SK-N-SH (cell line): ENCODE measurements around the gene NOS1. TPM values are rescaled to one million over a fixed set of nuclear protein-coding genes. Genes with fewer than 3 reads are reported as not detected.

Source experiments
- CTCF ChIA-PET: fragments of 300-600, 350-600 bp; formaldehyde crosslinking; extraction: SDS; loops from one replicate; lab custom pipeline; 2021; lab: Yijun Ruan, JAX
- POLR2A ChIA-PET: fragments of 350-600 bp; sonication (Branson Sonifier 250); formaldehyde crosslinking; extraction: SDS; loops from one replicate; lab custom pipeline; 2020; ENCODE audit warnings: antibody characterized with exemption, inconsistent platforms; lab: Yijun Ruan, JAX
- DNase-seq: peaks from one replicate; pipeline ENCODE4 v3.0.0; 2012
- H2AFZ ChIP-seq: fragments of 200-600 bp; sonication (generic); 2 replicates; pipeline ENCODE4 v1.8.1; 2016; ENCODE audit warnings: antibody characterized with exemption, mild to moderate bottlenecking, low read depth
- H3F3A ChIP-seq: fragments of 200-600 bp; sonication (generic); replicated peaks from 2 replicates; pipeline ENCODE3; 2016; ENCODE audit warnings: antibody characterized with exemption, mild to moderate bottlenecking; ENCODE audit not compliant: insufficient read depth
- H3K27ac ChIP-seq, 2 experiments: fragments of 200-500 bp in 1 of 2; fragments of 200-600 bp in 1 of 2; sonication (Bioruptor generic) in 1 of 2; sonication (generic), shearing (Covaris generic) in 1 of 2; 2 replicates each; pipeline versions ENCODE4 v1.5.1 to v1.6.1; 2014 to 2016; ENCODE audit warnings: low read depth in 2 of 2, inconsistent platforms in 1 of 2, low read length in 1 of 2, mild to moderate bottlenecking in 1 of 2, mixed read lengths in 1 of 2
- H3K27me3 ChIP-seq: fragments of 200-600 bp; sonication (generic), shearing (Covaris generic); 2 replicates; pipeline ENCODE4 v1.6.1; 2016; ENCODE audit warnings: mixed run types; ENCODE audit not compliant: insufficient read depth
- H3K36me3 ChIP-seq, 2 experiments: fragments of 200-500 bp in 1 of 2; fragments of 200-600 bp in 1 of 2; sonication (Bioruptor generic) in 1 of 2; sonication (generic) in 1 of 2; replicated peaks in 1 of 2; 2 replicates each; pipeline versions ENCODE3 to v1.5.1; 2014 to 2016; ENCODE audit warnings: low read length in 1 of 2, mild to moderate bottlenecking in 1 of 2; ENCODE audit not compliant: insufficient read depth in 2 of 2, control insufficient read depth in 1 of 2
- H3K4me1 ChIP-seq, 2 experiments: fragments of 200-500 bp in 1 of 2; fragments of 200-600 bp in 1 of 2; sonication (Bioruptor generic) in 1 of 2; sonication (generic), shearing (Covaris generic) in 1 of 2; 2 replicates each; pipeline versions ENCODE4 v1.5.1 to v1.6.1; 2014 to 2016; ENCODE audit warnings: low read depth in 1 of 2, low read length in 1 of 2, mixed run types in 1 of 2; ENCODE audit not compliant: insufficient read depth in 2 of 2, control insufficient read depth in 1 of 2
- H3K4me2 ChIP-seq: fragments of 200-600 bp; sonication (generic), shearing (Covaris generic); 2 replicates; pipeline ENCODE4 v1.6.1; 2017; ENCODE audit warnings: mixed run types
- H3K4me3 ChIP-seq, 2 experiments: fragments of 200-500 bp in 1 of 2; fragments of 200-600 bp in 1 of 2; sonication (Bioruptor generic) in 1 of 2; sonication (generic), shearing (Covaris generic) in 1 of 2; 2 replicates each; pipeline versions ENCODE4 v1.5.1 to v1.8.1; 2014 to 2016; ENCODE audit warnings: low read depth in 2 of 2, inconsistent platforms in 1 of 2, low read length in 1 of 2, mild to moderate bottlenecking in 1 of 2, mixed read lengths in 1 of 2, moderate library complexity in 1 of 2
- H3K79me2 ChIP-seq: fragments of 200-600 bp; sonication (generic); 2 replicates; pipeline ENCODE4 v1.8.1; 2017; ENCODE audit warnings: mild to moderate bottlenecking; ENCODE audit not compliant: insufficient read depth
- H3K9ac ChIP-seq: fragments of 200-600 bp; sonication (generic); 2 replicates; pipeline ENCODE4 v1.6.1; 2017; ENCODE audit warnings: mixed run types
- H3K9me2 ChIP-seq: fragments of 200-600 bp; sonication (generic); 2 replicates; pipeline ENCODE4 v1.6.1; 2017; ENCODE audit warnings: mixed run types
- H3K9me3 ChIP-seq: fragments of 200-600 bp; sonication (generic); 2 replicates; pipeline ENCODE4 v1.6.1; 2017; ENCODE audit warnings: mixed run types, mild to moderate bottlenecking, moderate library complexity
- H4K20me1 ChIP-seq: fragments of 200-600 bp; sonication (generic); 2 replicates; pipeline ENCODE4 v1.6.1; 2017; ENCODE audit warnings: mild to moderate bottlenecking, mixed run types; ENCODE audit not compliant: insufficient read depth
- CHD2 ChIP-seq: fragments of 150-350 bp; IDR thresholded peaks from 2 replicates; pipeline ENCODE4 v1.6.1; 2018; ENCODE audit warnings: low read length; ENCODE audit not compliant: partially characterized antibody
- CTCF ChIP-seq: fragments of 200-600 bp; sonication (generic); IDR thresholded peaks from 2 replicates; pipeline ENCODE4 v1.6.1; 2017; ENCODE audit warnings: antibody characterized with exemption, mild to moderate bottlenecking, moderate library complexity
- ELF1 ChIP-seq: IDR thresholded peaks from 2 replicates; pipeline ENCODE4 v1.4.0; 2012
- EP300 ChIP-seq, 2 experiments: IDR thresholded peaks; 2 replicates each; pipeline versions ENCODE4 v1.4.0 to v1.6.1; 2012; ENCODE audit warnings: borderline replicate concordance in 1 of 2, low read depth in 1 of 2, low read length in 1 of 2
- EZH2phosphoT487 ChIP-seq: fragments of 200-600 bp; sonication (generic); IDR thresholded peaks from 2 replicates; pipeline ENCODE4 v1.6.1; 2017; ENCODE audit warnings: low read depth, mixed run types, mild to moderate bottlenecking, antibody characterized with exemption, moderate library complexity, borderline replicate concordance
- FOSL2 ChIP-seq: IDR thresholded peaks from 2 replicates; pipeline ENCODE4 v1.4.0; 2012; ENCODE audit warnings: low read depth, mild to moderate bottlenecking, moderate library complexity, borderline replicate concordance
- FOXJ3 ChIP-seq: sonication (generic); formaldehyde crosslinking; IDR thresholded peaks from 2 replicates; pipeline ENCODE4 v1.5.1; 2020; ENCODE audit warnings: mild to moderate bottlenecking, missing genetic modification reagents
- GATA2 ChIP-seq: sonication (generic); formaldehyde crosslinking; IDR thresholded peaks from 2 replicates; pipeline ENCODE4 v1.5.0; 2020; ENCODE audit warnings: mild to moderate bottlenecking, missing genetic modification reagents
- NFIC ChIP-seq: IDR thresholded peaks from 2 replicates; pipeline ENCODE4 v1.4.0; 2012; ENCODE audit warnings: borderline replicate concordance
- PBX3 ChIP-seq: IDR thresholded peaks from 2 replicates; pipeline ENCODE4; 2012
- POLR2AphosphoS5 ChIP-seq: IDR thresholded peaks from 2 replicates; pipeline ENCODE4 v1.6.1; 2012; ENCODE audit warnings: low read depth, low read length
- RAD21 ChIP-seq: IDR thresholded peaks from 2 replicates; pipeline ENCODE4 v1.6.1; 2012; ENCODE audit warnings: mild to moderate bottlenecking, low read length
- RCOR1 ChIP-seq: fragments of 150-350 bp; IDR thresholded peaks from 2 replicates; pipeline ENCODE4 v1.6.1; 2017; ENCODE audit warnings: antibody characterized with exemption, low read length
- RFX5 ChIP-seq: IDR thresholded peaks from 2 replicates; pipeline ENCODE4 v1.6.1; 2012; ENCODE audit warnings: mild to moderate bottlenecking, improper control_type of control experiment, low read length
- TEAD4 ChIP-seq: IDR thresholded peaks from 2 replicates; pipeline ENCODE4 v1.4.0; 2012; ENCODE audit warnings: mild to moderate bottlenecking, borderline replicate concordance; ENCODE audit not compliant: insufficient read depth
- YY1 ChIP-seq: IDR thresholded peaks from 2 replicates; pipeline ENCODE4 v1.4.0; 2012; ENCODE audit warnings: low read depth, mild to moderate bottlenecking
- ZBTB33 ChIP-seq: IDR thresholded peaks from 2 replicates; pipeline ENCODE4 v1.4.0; 2012; ENCODE audit warnings: low read depth, borderline replicate concordance
- WGBS: methylation state at CpG from one replicate; pipeline ENCODE4 v1.1.6; 2017; ENCODE audit warnings: low lambda C conversion rate; 5-methylcytosine and 5-hydroxymethylcytosine counted together
- polyA plus RNA-seq, 3 experiments: library from polyadenylated mRNA; depleted of rRNA; stranded (reverse); fragments of >200 nt; gene quantifications; 2 replicates each; pipeline ENCODE4 v1.2.3, GENCODE V29; 2012

The NOS1 gene
- polyA plus RNA-seq, 1 of the 3 experiments (the other 2 are of a cell fraction) = 0.02 TPM

DNA sequence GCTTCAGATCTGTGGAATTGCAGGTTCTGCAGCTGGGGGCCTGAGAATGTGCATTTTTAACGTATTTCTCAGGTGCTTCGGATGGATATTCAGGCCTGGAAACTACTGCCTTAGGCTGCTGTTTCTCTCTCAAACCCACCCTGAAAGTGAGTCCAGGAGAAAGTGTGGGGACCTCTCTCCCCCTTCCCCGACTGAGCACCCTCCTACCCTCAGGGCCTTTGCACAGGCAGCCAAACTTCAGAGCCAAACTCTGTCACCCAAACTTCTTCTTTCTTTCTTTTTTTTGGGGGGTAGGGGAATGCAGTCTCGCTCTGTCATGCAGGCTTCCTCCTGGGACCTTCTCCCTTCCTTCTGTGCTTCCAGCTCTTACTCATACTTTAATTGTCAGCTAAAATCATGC is 88.7 kb downstream of the NOS1 start:
- H3F3A ChIP-seq = no peaks in the 10 kb centered on the region
- no peaks in the 10 kb centered on the region for H4K20me1 ChIP-seq
- H3K27me3 ChIP-seq = no peaks in the 10 kb centered on the region
- no peak overlapping the region for H3K9ac ChIP-seq
- H3K9me2 ChIP-seq = no peaks in the 10 kb centered on the region
- CTCF ChIA-PET = interaction anchor here (0.8 to 1.2 kb wide), 2 partner anchors 37 to 92 kb away, joined by 3 to 5 read pairs; no protein-coding TSS in a partner anchor
- H3K27ac ChIP-seq = no peak overlapping the region
- no peaks in the 10 kb centered on the region for H3K9me3 ChIP-seq
- WGBS = 35% methylated on average over 4 of the region's 4 CpGs
- no peak for DNase-seq
- POLR2A ChIA-PET = no interaction called here
- no peak overlapping the region for H3K4me2 ChIP-seq
- no peaks in the 10 kb centered on the region for H3K79me2 ChIP-seq
- no peak overlapping the region for H3K4me3 ChIP-seq
- no peaks in the 10 kb centered on the region for H3K36me3 ChIP-seq
- H3K4me1 ChIP-seq = no peaks in the 10 kb centered on the region
- no peak overlapping the region for H2AFZ ChIP-seq
- TF ChIP-seq YY1 (no peak), POLR2AphosphoS5 (no peak), CTCF (no peak), EP300 (IDR thresholded peaks at IDR 0.05; ENCODE audit: borderline replicate concordance in 1 of 2, low read depth in 1 of 2, low read length in 1 of 2) (no peak), FOXJ3 (CRISPR knock-in tag) (no peak)

DNA sequence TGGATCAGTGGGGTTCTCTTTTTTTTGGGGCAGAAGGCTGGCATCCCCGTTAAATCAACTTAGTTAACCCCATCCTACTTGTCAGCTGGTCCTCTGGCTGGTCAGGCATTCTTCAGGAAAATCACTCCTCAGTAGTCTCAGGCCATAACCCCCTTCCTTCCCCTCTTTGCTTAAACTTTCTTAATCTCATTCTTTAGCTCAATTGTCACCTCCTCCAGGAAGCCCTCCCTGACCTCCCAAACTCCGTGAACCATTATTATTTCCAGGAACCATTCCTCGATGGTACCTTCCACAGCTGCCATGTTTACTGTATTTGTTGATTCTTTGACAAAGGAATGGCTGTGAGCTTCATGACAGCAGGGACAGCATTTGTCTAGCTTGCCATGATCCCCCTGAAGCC is 98.7 kb downstream of the NOS1 start:
- H3K9me2 ChIP-seq = no peaks in the 10 kb centered on the region
- no peak overlapping the region for H3K4me2 ChIP-seq
- WGBS = 24% methylated on average over 3 of the region's 3 CpGs
- no peak overlapping the region for H3K9ac ChIP-seq
- H3K4me1 ChIP-seq = no peaks in the 10 kb centered on the region
- H4K20me1 ChIP-seq = no peaks in the 10 kb centered on the region
- POLR2A ChIA-PET = no interaction called here
- H3K79me2 ChIP-seq = no peaks in the 10 kb centered on the region
- H3K27ac ChIP-seq = no peak overlapping the region
- no peaks in the 10 kb centered on the region for H3K36me3 ChIP-seq
- H3K27me3 ChIP-seq = no peaks in the 10 kb centered on the region
- no peak for DNase-seq
- H3F3A ChIP-seq = no peaks in the 10 kb centered on the region
- H3K4me3 ChIP-seq = no peak overlapping the region
- no peak overlapping the region for H2AFZ ChIP-seq
- TF ChIP-seq RCOR1 (no peak), YY1 (no peak), TEAD4 (no peak), FOSL2 (no peak)
- CTCF ChIA-PET = interaction anchor here (1.4 to 2.2 kb wide), 3 partner anchors 26 to 587 kb away, joined by 5 to 7 read pairs (median 5); no protein-coding TSS in a partner anchor
- no peaks in the 10 kb centered on the region for H3K9me3 ChIP-seq

DNA sequence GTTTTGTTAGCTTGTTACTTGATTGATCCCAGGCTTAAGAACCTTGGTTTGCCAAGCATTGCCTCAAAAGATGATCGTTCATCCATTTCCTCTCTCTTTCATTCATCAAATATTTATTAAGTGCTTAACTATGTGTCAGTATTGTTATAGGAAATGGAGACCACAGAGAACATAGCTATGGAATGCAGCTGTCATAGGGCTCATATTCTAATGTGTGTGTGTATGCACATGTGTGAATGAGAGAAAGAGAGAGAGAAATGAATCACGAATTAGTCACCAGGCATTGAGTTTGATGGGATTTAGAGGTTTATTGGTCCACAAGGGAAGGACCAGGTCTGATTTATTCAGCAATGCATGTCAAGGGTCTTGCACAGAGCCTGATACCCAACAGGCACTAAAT is 100.2 kb downstream of the NOS1 start:
- H3K9me2 ChIP-seq = no peaks in the 10 kb centered on the region
- H3K27ac ChIP-seq = no peak overlapping the region
- H3K9ac ChIP-seq = no peak overlapping the region
- H3F3A ChIP-seq = no peaks in the 10 kb centered on the region
- no peak overlapping the region for H2AFZ ChIP-seq
- H3K36me3 ChIP-seq = no peaks in the 10 kb centered on the region
- H3K4me2 ChIP-seq = no peak overlapping the region
- POLR2A ChIA-PET = no interaction called here
- CTCF ChIA-PET = interaction anchor here (1.4 to 2.2 kb wide), 2 partner anchors 576 to 588 kb away, joined by 5 to 7 read pairs; no protein-coding TSS in a partner anchor
- no peaks in the 10 kb centered on the region for H3K9me3 ChIP-seq
- no peaks in the 10 kb centered on the region for H3K79me2 ChIP-seq
- no peaks in the 10 kb centered on the region for H3K27me3 ChIP-seq
- no peaks in the 10 kb centered on the region for H4K20me1 ChIP-seq
- 10% methylated on average over 2 of the region's 2 CpGs for WGBS
- no peak overlapping the region for H3K4me3 ChIP-seq
- H3K4me1 ChIP-seq = no peaks in the 10 kb centered on the region
- no peak for DNase-seq
- TF ChIP-seq GATA2 (CRISPR knock-in tag) (no peak), CHD2 (no peak), FOSL2 (no peak), POLR2AphosphoS5 (no peak), RCOR1 (no peak), NFIC (no peak), RAD21 (no peak), ZBTB33 (no peak), TEAD4 (no peak), ELF1 (no peak), EZH2phosphoT487 (no peak), FOXJ3 (CRISPR knock-in tag) (no peak), RFX5 (no peak), PBX3 (no peak)
